Measurements from ENCODE around the gene SPTBN1.

The SPTBN1 gene

GRCh38 chr2:54617409-54617808 lies 161.3 kb downstream of the SPTBN1 start:
- no peak for DNase-seq

GRCh38 chr2:54618646-54619565 lies 162.8 kb downstream of the SPTBN1 start:
- DNase-seq: no peak

- no peak for DNase-seq
Observed at GRCh38 chr2:54619660-54620231, 163.6 kb downstream of the SPTBN1 start.

DNA sequence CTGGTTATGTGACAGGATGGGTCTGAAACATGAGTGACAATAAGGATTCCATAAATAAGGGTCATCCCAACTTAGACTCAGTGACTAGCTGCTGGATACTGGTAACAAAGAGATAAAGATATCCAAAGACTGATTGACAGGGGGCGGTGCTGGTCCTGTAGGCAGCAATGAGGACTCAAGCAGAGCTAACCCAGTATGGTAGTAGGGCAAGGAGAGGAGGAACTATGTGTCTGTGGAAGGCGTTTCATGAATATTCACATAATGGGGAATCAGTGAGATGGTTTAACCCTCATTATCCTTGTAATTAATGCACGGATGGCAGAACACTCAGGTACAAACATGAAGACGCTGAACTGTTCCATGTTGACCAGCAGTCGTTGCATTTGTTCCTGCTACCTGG lies 164.8 kb downstream of the SPTBN1 start:
- no peak for DNase-seq

DNA sequence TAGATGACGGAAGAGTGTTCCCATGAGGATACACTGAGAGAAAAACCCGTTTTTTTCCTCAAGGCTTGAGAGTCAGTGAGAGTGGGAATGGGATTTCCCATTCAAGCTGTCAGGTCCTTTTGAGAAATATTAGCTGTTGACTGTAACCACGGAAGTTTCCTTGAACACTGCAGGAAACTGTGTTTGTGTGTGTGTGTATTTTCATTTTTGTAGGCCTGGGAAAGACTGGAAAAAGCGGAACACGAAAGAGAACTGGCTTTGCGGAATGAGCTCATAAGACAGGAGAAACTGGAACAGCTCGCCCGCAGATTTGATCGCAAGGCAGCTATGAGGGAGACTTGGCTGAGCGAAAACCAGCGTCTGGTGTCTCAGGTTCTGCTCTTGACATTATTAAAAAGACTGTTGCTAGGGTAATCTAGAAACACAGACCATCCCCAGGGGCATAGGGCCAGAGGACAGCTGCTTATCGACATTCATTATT lies 168.5 kb downstream of the SPTBN1 start:
- peak; percentile 58 for DNase-seq

DNA sequence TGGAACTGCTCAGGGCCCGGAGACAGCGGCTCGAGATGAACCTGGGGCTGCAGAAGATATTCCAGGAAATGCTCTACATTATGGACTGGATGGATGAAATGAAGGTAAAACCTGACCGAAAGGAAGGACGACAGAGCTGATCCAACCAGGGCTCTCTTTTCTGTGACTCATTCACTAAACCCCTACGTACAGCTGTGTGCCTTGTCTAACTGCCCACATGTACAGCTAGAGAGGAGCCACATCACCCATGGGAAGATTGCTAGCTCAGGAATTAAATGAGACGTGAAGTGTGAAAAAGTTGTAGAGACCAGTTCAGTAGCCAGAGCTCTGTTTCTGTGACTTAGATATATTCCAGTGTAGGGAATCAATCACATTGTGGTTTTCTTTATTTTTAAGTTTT lies 170.0 kb downstream of the SPTBN1 start:
- DNase-seq: no peak

DNA sequence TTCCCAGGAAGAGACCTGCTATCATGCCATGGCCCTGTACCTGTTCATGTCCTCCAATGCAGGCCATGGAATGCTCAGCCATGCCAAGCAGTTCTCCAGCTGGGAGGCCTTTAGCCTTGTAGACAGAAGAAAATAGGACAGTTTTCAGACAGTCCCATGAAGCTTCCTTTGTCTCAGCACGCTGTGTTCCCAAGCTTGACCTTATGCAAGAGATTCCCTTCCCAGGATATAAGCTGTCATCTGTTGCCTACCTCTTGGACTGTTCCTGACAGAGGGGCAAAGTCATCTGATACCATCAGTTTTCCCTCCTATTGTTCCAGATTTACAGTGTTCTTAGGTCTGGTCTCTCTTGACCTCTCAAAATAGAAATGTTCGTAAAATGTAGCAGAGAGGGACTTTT lies 170.8 kb downstream of the SPTBN1 start:
- no peak for DNase-seq

DNA sequence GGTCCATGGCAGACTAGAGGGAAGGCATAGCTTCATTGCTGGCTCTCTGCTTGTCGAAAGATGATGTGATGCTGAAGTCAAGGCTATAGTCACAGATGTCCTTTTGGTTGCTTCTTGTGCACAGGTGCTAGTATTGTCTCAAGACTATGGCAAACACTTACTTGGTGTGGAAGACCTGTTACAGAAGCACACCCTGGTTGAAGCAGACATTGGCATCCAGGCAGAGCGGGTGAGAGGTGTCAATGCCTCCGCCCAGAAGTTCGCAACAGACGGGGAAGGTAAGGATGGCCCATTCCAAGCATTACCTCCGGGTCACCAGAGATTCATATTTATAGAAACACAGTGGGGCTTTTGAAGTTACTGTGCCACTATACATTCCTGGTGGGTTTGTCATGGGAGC lies 171.8 kb downstream of the SPTBN1 start:
- no peak for DNase-seq

DNA sequence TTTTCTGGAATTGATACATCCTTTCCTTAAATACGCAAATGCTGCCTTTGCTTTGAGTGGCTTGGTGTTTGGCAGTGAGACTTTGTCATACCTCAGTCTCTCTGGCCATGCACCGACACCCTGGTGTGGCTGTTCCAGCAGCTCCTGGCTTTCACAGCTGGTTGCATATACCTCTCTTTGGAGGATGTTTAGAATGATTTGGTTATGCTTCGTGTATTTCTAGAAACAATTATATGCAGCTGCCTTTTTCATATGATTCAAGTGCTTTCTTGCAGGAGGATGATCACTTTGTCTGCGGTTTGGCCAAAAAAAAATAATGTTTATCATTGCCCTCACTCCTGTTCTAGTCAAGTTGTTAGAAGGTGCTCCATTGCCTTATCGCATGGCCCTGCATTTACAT lies 172.3 kb downstream of the SPTBN1 start:
- no peak for DNase-seq

- no peak for DNase-seq
Observed at GRCh38 chr2:54628957-54629356, 172.8 kb downstream of the SPTBN1 start.

DNA sequence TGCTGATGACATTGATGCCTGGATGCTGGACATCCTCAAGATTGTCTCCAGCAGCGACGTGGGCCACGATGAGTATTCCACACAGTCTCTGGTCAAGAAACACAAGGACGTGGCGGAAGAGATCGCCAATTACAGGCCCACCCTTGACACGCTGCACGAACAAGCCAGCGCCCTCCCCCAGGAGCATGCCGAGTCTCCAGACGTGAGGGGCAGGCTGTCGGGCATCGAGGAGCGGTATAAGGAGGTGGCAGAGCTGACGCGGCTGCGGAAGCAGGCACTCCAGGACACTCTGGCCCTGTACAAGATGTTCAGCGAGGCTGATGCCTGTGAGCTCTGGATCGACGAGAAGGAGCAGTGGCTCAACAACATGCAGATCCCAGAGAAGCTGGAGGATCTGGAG lies 173.3 kb downstream of the SPTBN1 start:
- no peak for DNase-seq

GRCh38 chr2:54629914-54630857 lies 174.1 kb downstream of the SPTBN1 start:
- no peak for DNase-seq

GRCh38 chr2:54630858-54631497 lies 174.9 kb downstream of the SPTBN1 start:
- DNase-seq: no peak

DNA sequence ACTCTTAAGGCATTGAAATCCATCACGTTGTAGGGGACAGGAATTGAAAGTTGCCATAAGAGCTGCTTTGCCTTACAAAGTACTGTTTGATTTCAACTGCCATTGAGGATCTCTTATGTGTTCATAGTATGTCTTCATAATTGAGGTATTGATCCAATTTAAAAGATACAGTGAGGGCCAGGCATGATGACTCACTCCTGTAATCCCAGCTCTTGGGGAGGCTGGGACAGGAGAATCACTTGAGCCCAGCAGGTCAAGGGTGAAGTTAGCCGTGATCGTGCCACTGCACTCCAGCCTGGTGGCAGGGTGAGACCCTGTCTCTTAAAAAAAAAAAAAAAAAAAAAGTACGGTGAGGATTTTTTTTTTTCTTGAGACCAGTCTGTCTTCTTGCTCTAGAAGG lies 175.6 kb downstream of the SPTBN1 start:
- DNase-seq: no peak

DNA sequence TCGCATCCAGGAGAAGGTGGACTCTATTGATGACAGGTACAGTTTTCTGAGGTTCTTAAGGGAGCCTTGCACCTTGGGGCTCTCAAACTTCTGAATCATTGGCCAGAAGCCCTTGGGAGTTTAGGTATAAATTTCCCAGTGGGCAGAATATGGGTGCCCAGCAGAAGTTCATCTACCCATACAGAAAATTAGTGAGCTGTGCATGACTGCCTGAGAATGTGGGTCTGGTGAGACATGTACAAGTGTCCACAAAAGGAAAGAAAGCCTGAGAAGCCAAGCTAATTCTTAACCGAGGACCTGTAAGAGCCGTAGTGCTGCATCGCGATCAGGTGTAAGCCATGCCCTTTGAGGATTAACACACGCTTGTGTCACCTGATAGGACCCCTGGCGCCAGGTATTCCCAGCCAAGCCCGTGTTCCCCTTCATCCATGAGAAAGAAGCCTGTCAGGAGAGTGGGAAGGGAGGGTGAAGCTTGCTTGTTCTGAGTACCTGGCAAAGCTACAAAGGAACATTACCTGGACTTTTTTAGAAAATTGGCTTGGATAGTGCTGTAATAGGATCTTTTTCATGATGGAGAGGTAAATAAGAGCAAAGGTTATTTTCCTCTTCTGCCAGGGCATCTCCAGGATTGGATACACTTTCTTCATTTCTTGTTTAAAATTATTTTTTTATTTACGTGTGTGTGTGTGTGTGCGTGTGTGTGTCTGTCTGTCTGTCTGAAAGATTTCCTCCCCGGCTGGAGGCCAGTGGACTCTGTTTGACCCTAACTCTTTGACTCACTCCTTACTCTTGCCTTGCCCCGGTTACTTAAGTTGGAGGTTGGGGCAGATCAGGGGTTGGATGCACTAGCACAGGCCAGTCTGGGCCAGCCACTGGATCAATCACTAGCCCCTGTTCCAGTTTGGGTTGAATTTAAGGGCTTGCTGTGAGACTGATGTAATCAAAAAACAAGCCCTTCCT lies 176.9 kb downstream of the SPTBN1 start:
- no peak for DNase-seq

DNA sequence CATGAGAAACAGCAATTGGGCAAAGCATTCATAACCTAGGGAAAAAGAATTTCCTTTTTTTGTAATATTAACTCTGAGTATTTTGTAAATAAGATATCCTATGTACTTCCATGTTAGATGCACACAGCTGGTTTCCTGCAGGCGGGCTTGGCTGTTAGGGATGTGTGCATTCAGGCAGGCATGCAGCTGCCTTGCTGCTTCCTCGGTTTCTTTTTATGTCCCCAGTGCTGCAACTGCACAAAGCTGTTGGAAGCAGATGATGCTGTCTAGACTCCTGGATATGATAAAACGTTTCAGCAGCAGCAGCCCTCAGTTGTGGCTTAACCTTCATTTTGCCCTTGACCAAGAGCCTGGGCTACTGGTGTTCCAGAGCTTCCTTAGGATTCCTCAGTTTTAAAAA lies 177.9 kb downstream of the SPTBN1 start:
- DNase-seq: no peak

GRCh38 chr2:54634564-54635511 lies 178.7 kb downstream of the SPTBN1 start:
- peak; percentile 57 for DNase-seq

DNA sequence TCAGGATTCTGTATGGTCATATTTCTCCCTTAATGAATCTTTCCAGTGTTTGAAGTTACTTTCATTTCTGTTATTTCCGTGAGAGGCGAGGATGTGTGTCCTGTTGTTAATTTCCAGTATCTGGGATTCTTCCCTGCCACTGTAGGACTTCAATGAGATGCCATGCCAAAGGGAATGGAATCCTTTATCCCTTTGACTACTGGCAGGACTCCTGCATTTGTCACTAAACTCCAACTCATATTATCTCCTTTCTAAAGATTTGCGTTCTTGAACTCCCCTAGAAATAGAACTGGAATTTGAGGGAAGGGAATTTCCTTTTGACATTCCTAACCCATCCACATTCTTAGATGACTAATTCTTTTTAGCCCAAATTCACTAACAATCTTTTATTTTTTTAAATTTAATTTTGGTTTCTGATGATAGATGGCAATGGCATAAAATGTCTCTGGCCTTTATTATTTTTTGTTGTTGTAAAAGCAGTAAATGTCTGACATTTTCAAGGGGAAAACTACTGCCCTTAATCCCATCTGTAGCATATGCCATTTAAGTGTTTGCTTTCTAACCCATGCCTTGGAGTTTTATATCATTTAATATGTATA lies 179.5 kb downstream of the SPTBN1 start:
- no peak for DNase-seq

DNA sequence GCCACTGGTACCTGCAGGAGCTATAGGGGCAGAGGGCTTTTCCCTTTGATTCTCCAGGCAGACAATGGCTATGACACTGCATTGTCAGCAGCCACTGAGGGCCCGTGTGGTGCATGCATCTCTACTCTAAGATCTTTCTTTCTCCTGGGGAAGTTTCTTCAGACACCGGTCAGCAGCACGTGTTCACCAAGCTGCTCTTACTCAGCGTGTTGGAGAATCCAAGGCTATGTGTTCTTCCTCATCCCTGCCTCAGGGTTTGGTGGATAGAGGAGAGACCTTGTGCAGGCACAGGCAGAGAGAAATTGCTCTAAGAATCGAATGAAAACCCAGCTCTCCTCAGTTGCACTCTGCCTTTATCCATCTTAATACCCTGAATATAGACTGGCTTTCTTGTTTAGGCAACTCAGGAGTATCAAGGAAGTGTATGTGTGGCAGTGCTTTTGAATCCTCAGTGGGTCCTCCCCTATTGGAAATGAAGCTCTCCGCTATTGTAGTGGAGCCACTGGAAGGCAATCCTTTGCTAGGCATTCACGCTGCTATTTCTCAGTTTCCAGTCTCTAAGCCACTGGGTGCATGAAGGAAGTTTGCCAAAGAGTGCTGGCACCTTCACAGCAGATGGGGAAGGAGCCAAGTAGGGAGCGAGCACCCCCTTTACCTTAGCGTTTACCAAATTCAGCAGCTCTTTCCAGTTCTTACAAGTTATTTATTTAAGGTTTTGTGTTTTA lies 180.4 kb downstream of the SPTBN1 start:
- DNase-seq: no peak

Data from left hindlimb (tissue), 1 donor.